Measurements from ENCODE around the gene LRMDA.

DNA sequence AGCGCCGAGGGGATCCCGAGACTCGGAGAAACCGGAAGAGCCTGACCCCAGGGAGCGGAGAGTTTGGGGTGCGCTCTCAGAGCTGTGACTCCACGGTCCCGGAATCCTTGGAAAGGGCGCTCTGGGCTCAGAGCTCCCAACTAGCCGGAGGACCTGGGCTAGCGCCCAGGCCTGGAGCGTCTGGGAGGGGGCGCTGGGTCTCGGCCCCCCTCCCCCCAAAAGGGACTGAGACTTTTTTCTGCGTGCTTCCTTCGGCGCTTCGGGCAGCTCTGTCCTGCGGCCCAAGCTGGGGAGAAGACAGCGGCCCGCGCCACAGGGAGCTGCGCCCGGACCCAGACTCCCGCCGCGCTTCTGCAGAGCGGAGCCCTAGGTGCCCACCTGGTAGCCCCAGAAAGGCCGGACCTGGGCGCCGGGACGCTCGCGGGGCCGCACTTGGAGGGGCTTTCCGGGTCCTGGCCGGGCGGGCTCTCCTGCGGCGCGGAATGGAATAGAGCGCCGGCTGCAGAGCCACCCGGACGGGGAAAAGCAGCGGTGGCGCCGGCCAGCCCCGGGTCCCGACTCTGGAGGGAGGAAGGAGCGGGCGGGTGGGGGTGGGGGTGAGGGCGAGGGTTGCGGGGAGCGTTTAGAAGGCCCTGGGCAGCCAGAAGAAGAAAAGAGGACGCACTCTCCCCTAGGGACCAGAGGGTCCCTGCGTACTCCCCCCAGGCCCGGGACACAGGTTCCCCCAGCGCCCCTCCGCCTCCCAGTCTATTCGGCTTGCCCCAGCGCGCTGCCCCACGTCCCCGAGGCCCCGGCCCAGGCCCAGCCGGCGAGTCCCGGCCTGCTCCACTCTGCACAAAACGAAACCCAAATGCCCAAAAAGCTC lies 34.6 kb upstream of the LRMDA start:
- no peak for TF ChIP-seq POLR2AphosphoS5 (IDR thresholded peaks at IDR 0.05)
- TF ChIP-seq, protein P1, sequence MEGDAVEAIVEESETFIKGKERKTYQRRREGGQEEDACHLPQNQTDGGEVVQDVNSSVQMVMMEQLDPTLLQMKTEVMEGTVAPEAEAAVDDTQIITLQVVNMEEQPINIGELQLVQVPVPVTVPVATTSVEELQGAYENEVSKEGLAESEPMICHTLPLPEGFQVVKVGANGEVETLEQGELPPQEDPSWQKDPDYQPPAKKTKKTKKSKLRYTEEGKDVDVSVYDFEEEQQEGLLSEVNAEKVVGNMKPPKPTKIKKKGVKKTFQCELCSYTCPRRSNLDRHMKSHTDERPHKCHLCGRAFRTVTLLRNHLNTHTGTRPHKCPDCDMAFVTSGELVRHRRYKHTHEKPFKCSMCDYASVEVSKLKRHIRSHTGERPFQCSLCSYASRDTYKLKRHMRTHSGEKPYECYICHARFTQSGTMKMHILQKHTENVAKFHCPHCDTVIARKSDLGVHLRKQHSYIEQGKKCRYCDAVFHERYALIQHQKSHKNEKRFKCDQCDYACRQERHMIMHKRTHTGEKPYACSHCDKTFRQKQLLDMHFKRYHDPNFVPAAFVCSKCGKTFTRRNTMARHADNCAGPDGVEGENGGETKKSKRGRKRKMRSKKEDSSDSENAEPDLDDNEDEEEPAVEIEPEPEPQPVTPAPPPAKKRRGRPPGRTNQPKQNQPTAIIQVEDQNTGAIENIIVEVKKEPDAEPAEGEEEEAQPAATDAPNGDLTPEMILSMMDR (IDR thresholded peaks at IDR 0.05), result no peak
